HCEC 1CT (cell line): ENCODE data around the gene CRYAB.

Experiments used
- DNase-seq: peaks from one replicate; pipeline ENCODE4 v3.0.0-alpha.2; 2017

CRYAB gene

DNA sequence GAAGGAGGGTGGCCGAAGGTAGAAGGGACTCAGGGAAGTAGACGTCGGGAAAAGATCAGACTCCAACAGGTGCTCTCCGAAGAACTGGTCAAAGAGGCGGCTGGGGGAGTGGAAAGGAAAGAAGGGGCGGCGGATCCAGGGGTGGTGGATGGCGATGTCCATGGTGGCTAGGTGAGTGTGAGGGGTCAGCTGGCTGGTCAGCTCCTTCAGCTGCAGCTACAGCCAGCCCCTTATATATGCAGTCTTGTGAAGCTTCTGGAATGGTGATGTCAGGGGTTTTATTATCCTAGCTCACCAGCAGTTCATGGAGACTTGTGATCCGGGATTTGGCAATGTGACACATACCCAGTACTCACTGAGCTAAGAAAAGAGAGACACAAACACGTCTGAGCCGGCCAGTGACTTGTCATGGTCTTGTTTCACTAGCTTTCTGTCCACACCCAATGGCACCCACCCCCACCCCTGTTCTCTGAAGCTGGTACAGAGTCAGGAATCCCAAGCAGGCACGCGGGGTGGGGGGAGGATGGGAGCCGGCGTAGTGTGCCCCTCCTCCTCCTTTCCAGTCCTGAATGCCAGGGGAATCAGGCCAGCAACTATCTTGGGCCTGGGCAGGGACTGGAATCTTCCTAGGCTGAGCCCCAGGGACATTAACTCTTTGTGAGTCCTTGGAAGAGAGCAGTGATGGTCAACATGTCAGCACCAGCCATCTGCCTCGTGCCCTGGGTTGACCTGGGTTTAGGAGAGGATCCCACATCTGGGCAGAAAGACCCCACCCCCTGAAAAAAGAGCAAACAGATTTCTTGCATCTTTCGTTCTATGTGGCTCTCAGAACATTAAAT, at the start of gene CRYAB:
TSS of gene CRYAB (minus strand) at position 208 of the 839 bp plus-strand sequence. CDS start at position 162, 46 bp downstream.
- DNase-seq, result peak; percentile 48

DNA sequence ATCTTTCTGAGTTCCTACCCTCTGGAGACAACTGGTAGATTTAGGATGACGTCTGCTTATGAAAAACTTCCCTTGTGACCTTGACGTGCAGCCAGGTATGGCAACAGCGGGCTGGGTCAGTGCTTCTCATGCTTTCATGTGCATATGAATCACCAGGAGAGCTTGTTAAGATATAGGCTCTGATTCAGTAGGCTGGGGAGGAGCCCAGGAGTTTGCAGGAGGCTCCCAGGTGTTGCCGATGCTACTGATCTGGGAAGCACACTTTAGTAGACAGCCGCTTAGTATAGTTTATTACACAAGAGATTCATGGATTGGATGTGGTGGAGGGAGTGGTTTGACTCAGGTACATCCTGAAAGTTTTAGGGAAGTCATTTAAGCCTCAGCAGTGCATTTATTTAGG, 49.3 kb upstream of the CRYAB start:
- DNase-seq, result no peak

GRCh38 chr11:111957663-111958444, 46.3 kb upstream of the CRYAB start:
- no peak for DNase-seq

GRCh38 chr11:111954154-111954553, 42.6 kb upstream of the CRYAB start:
- no peak for DNase-seq

GRCh38 chr11:111951565-111951964, 40.0 kb upstream of the CRYAB start:
- DNase-seq, result no peak

- DNase-seq, result no peak
These were observed 38.2 kb upstream of the CRYAB start for GRCh38 chr11:111949519-111950426.

GRCh38 chr11:111947143-111947542, 35.6 kb upstream of the CRYAB start:
- DNase-seq, result no peak

DNA sequence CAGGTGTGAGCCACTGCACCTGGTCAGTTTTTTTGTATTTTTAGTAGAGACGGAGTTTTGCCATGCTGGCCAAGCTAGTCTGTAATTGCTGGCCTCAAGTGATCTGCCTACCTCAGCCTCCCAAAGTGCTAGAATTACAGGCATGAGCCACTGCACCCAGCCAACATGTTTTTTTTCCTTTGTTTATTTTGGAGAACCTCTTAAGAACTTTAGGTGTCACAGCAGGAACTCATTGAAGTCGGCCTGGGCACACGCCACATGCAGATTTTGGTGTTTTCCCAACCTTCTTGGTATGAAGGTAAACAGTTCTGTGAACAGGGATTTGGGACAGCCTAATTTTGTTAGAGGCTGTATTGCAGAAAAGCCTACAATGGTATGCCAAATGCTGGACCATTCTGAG, 34.9 kb upstream of the CRYAB start:
- no peak for DNase-seq

GRCh38 chr11:111945198-111945597, 33.6 kb upstream of the CRYAB start:
- no peak for DNase-seq

GRCh38 chr11:111944651-111945051, 33.1 kb upstream of the CRYAB start:
- peak; percentile 92 for DNase-seq

- DNase-seq, result peak; percentile 74
These were observed 32.6 kb upstream of the CRYAB start for GRCh38 chr11:111944139-111944538.

DNA sequence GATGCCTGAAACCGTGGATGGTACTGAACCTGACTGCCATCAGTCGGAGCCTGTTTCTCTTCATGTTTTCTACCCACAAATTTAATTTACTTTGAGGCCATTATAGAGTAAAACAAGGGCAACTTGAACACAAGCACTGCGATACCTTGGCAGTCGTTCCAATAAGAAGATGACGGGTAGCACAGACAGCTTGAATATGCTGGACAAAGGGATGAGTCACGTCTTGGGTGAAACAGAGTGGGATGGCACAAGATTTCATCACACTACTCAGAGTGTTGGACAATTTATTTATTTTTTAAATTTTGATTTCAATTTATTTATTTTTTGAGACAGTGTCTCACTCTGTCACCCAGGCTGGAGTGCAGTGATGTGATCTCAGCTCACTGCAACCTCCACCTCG, 31.3 kb upstream of the CRYAB start:
- DNase-seq, result peak; percentile 71

DNA sequence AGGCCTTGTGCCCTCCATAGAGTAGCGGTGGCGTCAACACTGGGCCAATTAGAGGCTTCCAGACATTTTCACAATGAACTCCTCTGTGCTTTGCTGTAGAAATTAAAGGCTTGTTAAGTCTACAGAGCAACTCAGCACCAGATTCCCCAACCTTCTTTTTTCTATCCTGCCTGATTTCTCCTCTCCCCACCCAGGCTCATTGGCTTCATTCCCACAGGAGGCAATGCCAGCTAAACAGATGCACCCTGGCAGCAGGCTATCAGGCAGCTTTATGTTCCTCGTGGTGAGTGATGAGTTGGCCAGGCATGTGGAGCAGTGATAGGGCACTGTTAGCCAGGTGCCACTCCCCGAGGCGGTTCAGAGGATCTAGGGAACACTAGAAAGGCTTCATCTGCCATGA, 30.4 kb upstream of the CRYAB start:
- DNase-seq, result no peak

DNA sequence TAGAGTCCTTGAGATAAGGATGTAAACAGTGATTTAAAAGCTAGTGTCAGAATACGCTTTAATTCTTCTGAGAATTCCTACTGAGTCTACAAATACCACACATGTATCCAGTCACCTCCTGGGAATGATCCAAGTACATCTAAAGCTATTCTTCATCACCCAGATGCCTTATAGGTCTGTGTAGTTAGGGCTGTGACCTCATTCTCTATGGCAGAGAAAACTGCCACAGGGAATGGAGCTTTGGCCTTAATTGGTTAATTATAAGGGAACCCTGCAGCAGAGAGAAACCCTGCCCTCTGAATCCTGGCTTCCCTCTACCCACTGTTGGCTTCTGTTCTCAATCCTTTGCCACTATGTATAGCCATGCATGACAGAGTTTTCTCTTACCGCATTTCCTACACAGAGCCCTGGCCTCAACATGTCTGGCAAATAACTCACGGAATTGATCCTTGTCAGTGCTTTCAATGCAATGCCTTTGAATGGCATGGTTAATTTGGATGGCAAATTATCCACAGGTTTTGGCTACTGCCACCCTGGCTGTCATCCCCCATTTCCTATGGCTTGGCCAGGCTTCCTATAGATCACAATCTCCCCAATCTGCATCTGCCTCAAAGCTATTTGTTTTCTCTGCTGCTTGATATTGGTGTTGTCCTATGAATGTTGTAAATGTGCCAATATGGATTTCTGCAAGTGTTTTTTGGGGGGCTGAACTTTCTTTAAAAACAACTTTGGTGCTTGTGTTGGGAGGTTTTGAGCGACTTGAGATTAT, 28.4 kb upstream of the CRYAB start:
- peak; percentile 89 for DNase-seq

- DNase-seq, result peak; percentile 66
These were observed 27.2 kb upstream of the CRYAB start for GRCh38 chr11:111938687-111939160.

GRCh38 chr11:111937844-111938243, 26.3 kb upstream of the CRYAB start:
- DNase-seq, result no peak

DNA sequence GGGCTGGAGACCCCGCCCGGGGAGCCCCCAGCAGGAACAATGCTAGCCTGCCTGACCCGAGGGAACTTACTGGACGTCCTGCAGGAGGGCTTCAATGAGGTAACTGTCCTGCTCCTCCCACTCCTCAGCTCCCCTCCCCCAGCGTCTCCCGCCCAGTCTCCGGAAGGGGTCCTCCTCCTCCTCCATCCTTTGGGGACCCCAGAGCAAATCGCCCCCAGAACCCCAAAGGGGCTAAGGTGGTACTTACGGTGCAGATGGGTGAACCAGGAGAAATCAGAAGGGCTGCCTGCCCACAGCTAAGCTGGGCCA, 25.8 kb upstream of the CRYAB start:
- no peak for DNase-seq

GRCh38 chr11:111936040-111936540, 24.5 kb upstream of the CRYAB start:
- no peak for DNase-seq

DNA sequence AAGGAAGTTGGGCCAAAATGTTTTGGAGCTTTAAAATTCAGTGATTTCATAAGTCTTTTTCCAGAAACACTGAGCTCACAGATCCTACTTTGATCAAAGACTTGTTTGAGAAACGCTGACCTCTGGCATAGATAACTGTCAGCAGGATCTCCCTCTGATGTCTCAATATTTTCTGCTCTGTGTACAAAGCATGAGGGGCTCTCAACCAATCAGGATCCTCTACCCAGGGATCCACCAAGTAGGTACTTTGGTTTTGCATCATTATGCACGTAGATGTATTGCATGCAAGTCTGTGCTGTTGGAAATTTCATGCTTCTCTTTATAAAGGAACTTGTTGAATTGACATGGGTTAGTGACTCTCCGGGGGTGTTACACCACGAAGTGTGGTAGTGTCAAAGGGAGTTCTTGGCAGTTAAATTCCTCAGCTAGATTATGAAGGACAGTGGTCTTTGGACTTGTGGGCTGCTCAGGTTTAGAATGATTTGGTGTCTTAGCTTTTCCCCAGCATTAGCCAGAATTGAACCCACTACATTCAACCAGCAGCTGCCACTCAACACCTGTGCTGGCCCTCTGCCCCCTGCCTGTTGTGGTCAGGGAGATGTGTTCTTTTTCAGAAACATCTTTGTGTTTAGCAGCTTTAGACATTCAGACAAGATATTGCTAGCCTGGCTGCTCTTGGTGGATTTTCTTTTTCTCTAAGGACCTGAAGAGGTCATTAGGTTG, 23.9 kb upstream of the CRYAB start:
- no peak for DNase-seq

DNA sequence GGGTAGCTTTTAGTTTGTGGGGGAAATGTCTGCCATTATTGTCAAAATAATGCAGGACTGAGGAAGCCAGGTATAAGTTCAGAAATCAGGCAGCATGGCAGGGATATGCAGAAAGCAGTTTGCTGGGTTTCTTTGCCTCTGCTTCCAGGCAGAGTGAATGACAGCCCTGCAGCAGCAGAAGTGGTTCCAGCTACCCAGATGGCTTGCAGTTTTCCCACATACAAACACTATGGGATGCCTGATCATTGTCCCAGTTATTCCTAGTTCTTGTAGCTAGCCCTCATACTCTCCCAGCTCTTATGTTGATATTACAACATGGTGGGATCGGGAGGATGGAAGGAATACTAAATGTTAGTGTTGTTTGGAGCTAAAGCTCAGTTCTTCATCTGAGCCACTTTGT, 22.7 kb upstream of the CRYAB start:
- no peak for DNase-seq

DNA sequence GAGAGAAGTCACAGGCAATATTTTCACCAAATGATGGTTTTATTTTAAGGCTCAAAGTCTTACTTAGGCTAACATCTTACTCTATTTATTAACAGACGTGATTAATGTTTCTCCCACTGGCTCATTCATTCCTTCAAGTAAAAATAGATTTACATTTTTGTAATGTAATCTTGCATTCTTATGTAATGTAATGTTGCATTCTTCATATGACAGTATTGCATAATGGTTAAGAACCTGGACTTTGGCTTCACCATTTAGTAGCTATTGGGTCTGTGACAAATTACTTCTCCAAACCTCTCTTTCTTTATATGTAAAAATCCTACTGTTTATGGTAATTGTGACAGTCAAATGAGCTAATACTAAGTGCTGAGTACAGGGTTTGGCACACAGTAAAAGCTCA, 22.3 kb upstream of the CRYAB start:
- DNase-seq, result peak; percentile 35
